DND-41 (cell line): ENCODE measurements around the gene HOXD12.

Source experiments
- ATAC-seq: fragments of 200-7000 bp; cut with Tn5 transposase; 3 replicates; pipeline ENCODE4 v1.9.1; 2021; ENCODE audit warnings: low read depth; ENCODE audit not compliant: insufficient read depth
- DNase-seq: peaks from one replicate; pipeline ENCODE4 v3.0.0-alpha.2; 2020
- H2AFZ ChIP-seq: 2 replicates; pipeline ENCODE4 v1.6.0; 2012; ENCODE audit warnings: low read depth, low read length
- H3K27ac ChIP-seq: 2 replicates; pipeline ENCODE4 v1.5.1; 2012; ENCODE audit warnings: low read length, inconsistent platforms
- H3K27me3 ChIP-seq: fragments of 200-600 bp; sonication (generic); 2 replicates; pipeline ENCODE4 v1.6.0; 2012; ENCODE audit warnings: low read length, mild to moderate bottlenecking, inconsistent platforms; ENCODE audit not compliant: insufficient read depth, poor library complexity
- H3K36me3 ChIP-seq: 2 replicates; pipeline ENCODE4 v1.5.1; 2012; ENCODE audit warnings: low read length, inconsistent platforms; ENCODE audit not compliant: insufficient read depth
- H3K4me1 ChIP-seq: 2 replicates; pipeline ENCODE4 v1.5.1; 2012; ENCODE audit warnings: mild to moderate bottlenecking, low read length; ENCODE audit not compliant: insufficient read depth
- H3K4me2 ChIP-seq: 2 replicates; pipeline ENCODE4 v1.6.0; 2012; ENCODE audit warnings: mild to moderate bottlenecking, moderate library complexity, low read length, inconsistent platforms; ENCODE audit not compliant: insufficient read depth
- H3K4me3 ChIP-seq, 2 experiments: fragments of 200-600 bp in 1 of 2; shearing (Covaris generic) in 1 of 2; 2 replicates each; pipeline ENCODE4 v1.5.1; 2012 to 2016; ENCODE audit warnings: inconsistent platforms in 2 of 2, low read length in 2 of 2, mild to moderate bottlenecking in 2 of 2, low read depth in 1 of 2, moderate library complexity in 1 of 2
- H3K79me2 ChIP-seq: 2 replicates; pipeline ENCODE4 v1.6.0; 2012; ENCODE audit warnings: low read length, inconsistent platforms; ENCODE audit not compliant: insufficient read depth
- H3K9ac ChIP-seq: 2 replicates; pipeline ENCODE4 v1.6.0; 2012; ENCODE audit warnings: low read depth, mild to moderate bottlenecking, inconsistent platforms, low read length, moderate library complexity
- H3K9me3 ChIP-seq: 2 replicates; pipeline ENCODE4 v1.5.1; 2012; ENCODE audit warnings: low read length, moderate library complexity, mild to moderate bottlenecking, inconsistent platforms; ENCODE audit not compliant: insufficient read depth, severe bottlenecking
- H4K20me1 ChIP-seq: 2 replicates; pipeline ENCODE4 v1.6.0; 2012; ENCODE audit warnings: low read length; ENCODE audit not compliant: insufficient read depth
- CTCF ChIP-seq: IDR thresholded peaks from 2 replicates; pipeline ENCODE4 v1.5.1; 2012; ENCODE audit warnings: borderline replicate concordance, low read length, moderate library complexity, mild to moderate bottlenecking; ENCODE audit not compliant: poor library complexity, severe bottlenecking; ENCODE audit errors: extremely low read depth
- EZH2 ChIP-seq: IDR thresholded peaks from 3 replicates; pipeline ENCODE4 v1.6.1; 2012; ENCODE audit warnings: borderline replicate concordance, low read depth, mild to moderate bottlenecking, moderate library complexity, low read length, inconsistent platforms; ENCODE audit not compliant: severe bottlenecking

HOXD12 gene

GRCh38 chr2:176125772-176126054 lies 26.1 kb downstream of the HOXD12 start:
- no peak for ATAC-seq
- Histone ChIP-seq H3K36me3 (no peaks in the 10 kb centered on the region), H3K27ac (no peak overlapping the region), H3K4me1 (peaks cover 4% of the 10 kb centered on the region; the same call in 1 of the 2 replicates), H3K27me3 (no peaks in the 10 kb centered on the region), H2AFZ (no peak overlapping the region), H3K79me2 (no peaks in the 10 kb centered on the region), H3K4me3 (no peak overlapping the region), H3K4me2 (no peak overlapping the region), H3K9ac (no peak overlapping the region), H3K9me3 (no peaks in the 10 kb centered on the region), H4K20me1 (no peaks in the 10 kb centered on the region)
- DNase-seq = no peak
- TF ChIP-seq CTCF (no peak), EZH2 (no peak)

GRCh38 chr2:176126929-176127773 lies 27.6 kb downstream of the HOXD12 start:
- Histone ChIP-seq H3K9ac (no peak overlapping the region), H3K4me3 (no peak overlapping the region), H3K4me2 (peak overlapping the region; percentile 27; the same call in 1 of the 2 replicates), H3K27me3 (peaks cover 3% of the 10 kb centered on the region), H3K4me1 (peaks cover 4% of the 10 kb centered on the region; the same call in 1 of the 2 replicates), H2AFZ (no peak overlapping the region), H4K20me1 (no peaks in the 10 kb centered on the region), H3K36me3 (no peaks in the 10 kb centered on the region), H3K79me2 (no peaks in the 10 kb centered on the region), H3K27ac (no peak overlapping the region), H3K9me3 (no peaks in the 10 kb centered on the region)
- ATAC-seq (peak; percentile 62; the same call in 1 of the 3 replicates), DNase-seq (peak; percentile 59)
- TF ChIP-seq EZH2 (no peak), CTCF (peak; percentile 88)

DNA sequence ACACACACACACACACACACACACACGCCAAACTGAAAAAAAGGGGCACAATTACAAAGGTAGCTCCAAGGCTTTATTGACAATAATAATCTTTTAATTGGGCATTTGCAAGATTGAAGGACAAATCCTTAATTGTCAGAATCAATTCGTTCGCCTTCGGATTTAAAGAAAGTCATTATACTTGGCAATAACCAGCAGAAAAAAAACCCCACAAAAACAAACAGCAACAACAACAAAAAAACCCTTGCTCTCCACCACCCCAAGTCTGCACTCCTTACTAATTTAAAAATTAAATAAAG lies 28.1 kb downstream of the HOXD12 start:
- no peak for TF ChIP-seq EZH2
- TF ChIP-seq CTCF = no peak
- H3K27me3 ChIP-seq = peaks cover 3% of the 10 kb centered on the region
- H3K36me3 ChIP-seq = no peaks in the 10 kb centered on the region

More for the DNA sequence above, 28.1 kb downstream of the HOXD12 start:
- H3K4me2 ChIP-seq = no peak overlapping the region
- ATAC-seq = no peak
- H3K9ac ChIP-seq = no peak overlapping the region
- H3K27ac ChIP-seq = no peak overlapping the region
- no peak overlapping the region for H2AFZ ChIP-seq
- no peaks in the 10 kb centered on the region for H3K9me3 ChIP-seq
- no peak overlapping the region for H3K4me3 ChIP-seq
- no peaks in the 10 kb centered on the region for H4K20me1 ChIP-seq
- H3K4me1 ChIP-seq = peaks cover 4% of the 10 kb centered on the region; the same call in 1 of the 2 replicates
- no peaks in the 10 kb centered on the region for H3K79me2 ChIP-seq
- DNase-seq = no peak
